K562 (cell line): ENCODE data around the gene MPST. TPM values are rescaled to one million over a fixed set of nuclear protein-coding genes. Genes with fewer than 3 reads are reported as not detected.

Experiments
- ATAC-seq: fragments of 200-7000 bp; cut with Tn5 transposase; 3 replicates; pipeline ENCODE4 v1.9.1; 2020; ENCODE audit warnings: moderate library complexity
- BruUV-seq: library from RNA; stranded (reverse); fragments of 400-500 nt; replicated peaks from 2 replicates; lab custom pipeline; 2021; lab: Mats Ljungman, UMichigan
- CTCF ChIA-PET: fragments of 300-600 bp; formaldehyde crosslinking; extraction: SDS; loops from one replicate; lab custom pipeline; 2021; ENCODE audit warnings: low intra/inter-chr PET ratio; lab: Yijun Ruan, JAX
- POLR2A ChIA-PET: fragments of 300-600, 350-650 bp; sonication (Branson Sonifier 250); formaldehyde crosslinking; extraction: SDS; loops from one replicate; lab custom pipeline; 2021; ENCODE audit warnings: antibody characterized with exemption, inconsistent platforms; lab: Yijun Ruan, JAX
- DNase-seq, 4 experiments: peaks; one replicate each; pipeline versions ENCODE4 v3.0.0 to v3.0.0-alpha.2; 2011 to 2018; ENCODE audit warnings: low spot score in 3 of 4, mixed read lengths in 3 of 4; ENCODE audit errors: extremely low read depth in 1 of 4
- FAIRE-seq: peaks from 2 replicates; lab custom pipeline; 2011; peaks lifted over from hg19 to GRCh38; lab: Jason Lieb, UNC
- H2AFZ ChIP-seq: 2 replicates; pipeline ENCODE4 v1.6.0; 2011; ENCODE audit warnings: low read depth, low read length, control low read depth, inconsistent platforms
- H3K27ac ChIP-seq: fragments of 200-600 bp; 3 replicates; pipeline ENCODE4 v1.8.0; 2011; ENCODE audit warnings: low read depth, mild to moderate bottlenecking, control low read depth, inconsistent platforms, low read length, moderate library complexity, mixed read lengths; ENCODE audit errors: extremely low read depth
- H3K27me3 ChIP-seq, 2 experiments: fragments of 300-600 bp in 1 of 2; 2 replicates in 1 of 2; 3 replicates in 1 of 2; pipeline versions ENCODE4 v1.6.0 to v1.8.0; 2011; ENCODE audit warnings: inconsistent platforms in 2 of 2, low read length in 2 of 2, mild to moderate bottlenecking in 1 of 2, mixed read lengths in 1 of 2, moderate library complexity in 1 of 2; ENCODE audit not compliant: control insufficient read depth in 2 of 2, insufficient read depth in 2 of 2
- H3K36me3 ChIP-seq: fragments of 300-600 bp; 3 replicates; pipeline ENCODE4 v1.8.0; 2011; ENCODE audit warnings: mild to moderate bottlenecking, low read length, inconsistent platforms; ENCODE audit not compliant: control insufficient read depth, insufficient read depth
- H3K4me1 ChIP-seq, 2 experiments: fragments of 200-600 bp in 1 of 2; replicated peaks in 1 of 2; 2 replicates in 1 of 2; 3 replicates in 1 of 2; pipeline versions ENCODE4 v1.5.1 to v1.8.0; 2011; ENCODE audit warnings: inconsistent platforms in 2 of 2, low read length in 2 of 2, mild to moderate bottlenecking in 1 of 2, mixed read lengths in 1 of 2, moderate library complexity in 1 of 2; ENCODE audit not compliant: control insufficient read depth in 2 of 2, insufficient read depth in 2 of 2
- H3K4me2 ChIP-seq: 2 replicates; pipeline ENCODE4 v1.6.1; 2011; ENCODE audit warnings: low read length, control low read depth, inconsistent platforms, mixed read lengths; ENCODE audit not compliant: insufficient read depth
- H3K4me3 ChIP-seq: fragments of 200-600 bp; sonication (generic), shearing (Covaris generic); 2 replicates; pipeline ENCODE4 v1.5.1; 2016; ENCODE audit warnings: control low read depth, inconsistent platforms
- H3K79me2 ChIP-seq: fragments of 200-600 bp; 3 replicates; pipeline ENCODE4 v1.8.0; 2011; ENCODE audit warnings: low read length, inconsistent platforms; ENCODE audit not compliant: control insufficient read depth, insufficient read depth
- H3K9ac ChIP-seq, 2 experiments: 2 replicates each; pipeline versions ENCODE4 v1.6.0 to v1.6.1; 2011; ENCODE audit warnings: low read depth in 2 of 2, low read length in 2 of 2, control low read depth in 1 of 2, inconsistent platforms in 1 of 2, mild to moderate bottlenecking in 1 of 2, mixed read lengths in 1 of 2; ENCODE audit not compliant: insufficient read depth in 1 of 2
- H3K9me1 ChIP-seq: one replicate; pipeline ENCODE4 v1.6.0; 2011; ENCODE audit warnings: inconsistent platforms, mild to moderate bottlenecking, low read length, moderate library complexity; ENCODE audit not compliant: control insufficient read depth, insufficient read depth
- H3K9me3 ChIP-seq: replicated peaks from 2 replicates; pipeline ENCODE4 v1.5.1; 2011; ENCODE audit warnings: low read depth, low read length, inconsistent platforms; ENCODE audit not compliant: control insufficient read depth, insufficient read depth
- H4K20me1 ChIP-seq: replicated peaks from 2 replicates; pipeline ENCODE4 v1.6.1; 2011; ENCODE audit warnings: low read length, inconsistent platforms, mixed read lengths; ENCODE audit not compliant: control insufficient read depth, insufficient read depth
- ADNP ChIP-seq: fragments of 200-800 bp; sonication (Bioruptor generic); IDR thresholded peaks from 2 replicates; pipeline ENCODE4 v1.6.1; 2016; ENCODE audit warnings: missing genetic modification characterization, missing compliant biosample characterization
- EWSR1 ChIP-seq: fragments of 450-650 bp; IDR thresholded peaks from 2 replicates; pipeline ENCODE4 v1.6.1; 2018; ENCODE audit warnings: borderline replicate concordance, mild to moderate bottlenecking, low read depth, moderate library complexity; ENCODE audit not compliant: partially characterized antibody
- GATA2 ChIP-seq: sonication (generic); formaldehyde crosslinking; IDR thresholded peaks from 2 replicates; pipeline ENCODE4 v1.4.0; 2020; ENCODE audit warnings: mild to moderate bottlenecking, missing genetic modification reagents
- HIVEP1 ChIP-seq: fragments of 250-450 bp; sonication (Bioruptor Pico); IDR thresholded peaks from 2 replicates; pipeline ENCODE4 v1.4.0; 2020; ENCODE audit warnings: mild to moderate bottlenecking
- KDM2B ChIP-seq: fragments of 250-450 bp; sonication (Bioruptor Pico); IDR thresholded peaks from 2 replicates; pipeline ENCODE4 v1.8.0; 2021; ENCODE audit warnings: mild to moderate bottlenecking, moderate library complexity
- SREBF1 ChIP-seq: fragments of 150-350 bp; IDR thresholded peaks from 2 replicates; pipeline ENCODE4 v1.6.1; 2014; ENCODE audit warnings: antibody characterized with exemption, low read depth, low read length, borderline replicate concordance
- TARDBP ChIP-seq: fragments of 450-650 bp; IDR thresholded peaks from 2 replicates; pipeline ENCODE4 v1.6.1; 2016
- ZNF778 ChIP-seq: fragments of 450-650 bp; formaldehyde crosslinking; IDR thresholded peaks from 2 replicates; pipeline ENCODE4 v1.4.0; 2020; ENCODE audit warnings: mild to moderate bottlenecking, moderate library complexity
- WGBS: fragments of 100-300 bp; shearing (Covaris generic); methylation state at CpG from one replicate; pipeline ENCODE4 v1.1.6; 2016; ENCODE audit warnings: low coverage, mixed read lengths; ENCODE audit not compliant: insufficient coverage; ENCODE audit errors: missing lambda C conversion rate; 5-methylcytosine and 5-hydroxymethylcytosine counted together
- in situ Hi-C: fragments of 300-500 bp; cut with MboI; formaldehyde crosslinking; loops from 4 replicates; pipeline ENCODE4 v1.15.0; 2018; ENCODE audit warnings: inconsistent platforms, mixed read lengths
- intact Hi-C: fragments of 100-400 bp; cut with micrococcal nuclease; formaldehyde crosslinking; loops from 2 replicates; pipeline ENCODE4 v1.14.2; 2022
- polyA plus RNA-seq, 8 experiments: library from polyadenylated mRNA; depleted of rRNA in 4 of 8; stranded (reverse) in 5 of 8; unstranded in 3 of 8; fragments of >200 nt; fragmentation: Nextera tagmentation in 2 of 8; fragmentation: Illumina TruSeq in 1 of 8; extraction: Ambion mirVana in 2 of 8; extraction: Trizol in 1 of 8; gene quantifications; 2 replicates each; pipeline versions ENCODE4 v1.2.1 to v1.2.3, GENCODE V29; 2011 to 2014; ENCODE audit warnings: inconsistent platforms in 1 of 8, missing spikeins in 1 of 8
- total RNA-seq, 7 experiments: library from RNA; depleted of rRNA in 6 of 7; stranded (reverse); fragments of >200 nt in 6 of 7; fragmentation: Illumina TruSeq in 2 of 7; extraction: Trizol in 2 of 7; gene quantifications; 2 replicates each; pipeline versions ENCODE4 v1.2.1 to v1.2.3, GENCODE V29; 2011 to 2021; ENCODE audit warnings: low replicate concordance in 1 of 7

MPST gene
- total and polyA plus RNA-seq, 9 of the 15 experiments (the other 6 are each of a cell fraction or from before 2014, with no cell fraction given) = 0.65 to 104 (median 24.3) TPM

GRCh38 chr22:37053310-37054055 is 33.9 kb downstream of the MPST start (continued):
- TF ChIP-seq ZNF778 (no peak), ADNP (tag) (no peak), SREBF1 (no peak)

- FAIRE-seq (no peak), DNase-seq (peak in 3 of 4 experiments; percentile 27 to 35 (median 28)), ATAC-seq (peak; percentile 24; the same call in 1 of the 3 replicates)
- ChIA-PET POLR2A (no interaction called here), CTCF (no interaction called here)
- no peaks in the 10 kb centered on the region for H3K79me2 ChIP-seq
- in situ Hi-C loops = no loop called here
- 6% methylated on average over 8 of the region's 8 CpGs for WGBS
- no peaks in the 10 kb centered on the region for H3K9me1 ChIP-seq
- 0 out of 4 replicates have a peak overlapping the region, but pooled peaks of 1 of the 2 experiments have one; percentile 26 for H3K9ac ChIP-seq
- H3K4me1 ChIP-seq = peaks cover 0 to 25% of the 10 kb centered on the region in 2 experiments; a peak in 2 of 5 replicates
- no peak overlapping the region for H3K27ac ChIP-seq
- intact Hi-C loops = no loop called here
- no peaks in the 10 kb centered on the region for H4K20me1 ChIP-seq
- no peak overlapping the region for H3K4me2 ChIP-seq
- H3K9me3 ChIP-seq = no peaks in the 10 kb centered on the region
- H3K27me3 ChIP-seq = peaks cover 10 to 54% of the 10 kb centered on the region in 2 experiments; a peak in 4 of 5 replicates
- H2AFZ ChIP-seq = no peak overlapping the region
- BruUV-seq = no TSS peak
- TF ChIP-seq HIVEP1 (CRISPR knock-in tag) (no peak), GATA2 (no peak), KDM2B (no peak), TARDBP (no peak), EWSR1 (no peak)
- no peak overlapping the region for H3K4me3 ChIP-seq
- H3K36me3 ChIP-seq = no peaks in the 10 kb centered on the region
Measured at GRCh38 chr22:37054056-37054395, 34.5 kb downstream of the MPST start.
